ENCODE measurements around the gene BEST4. TPM values are rescaled to one million over a fixed set of nuclear protein-coding genes. Genes with fewer than 3 reads are reported as not detected.
A peak's percentile ranks its signal among the peaks of the same experiment; 100 is the strongest.

BEST4 gene
- total and polyA plus RNA-seq, 2 of the 13 experiments (the other 11 are each of a cell fraction or from before 2014, with no cell fraction given) = 0.77 to 1.4 TPM

GRCh38 chr1:44819608-44820327 lies 31.8 kb upstream of the BEST4 start (continued):
- TF ChIP-seq ZNF580 (CRISPR knock-in tag; IDR thresholded peaks at IDR 0.05; ENCODE audit: borderline replicate concordance, low read depth) (peak; percentile 72; the same call in 1 of the 2 replicates), POLR2AphosphoS5 (IDR thresholded peaks at IDR 0.05; ENCODE audit: low read depth, low read length) (peak; percentile 100), RCOR2 (CRISPR knock-in tag; IDR thresholded peaks at IDR 0.05) (peak; percentile 49; the same call in 1 of the 2 replicates), ZNF318 (CRISPR knock-in tag; IDR thresholded peaks at IDR 0.05) (no peak; the same call in 1 of the 2 replicates), CBX5 (CRISPR knock-in tag; IDR thresholded peaks at IDR 0.05; ENCODE audit: borderline replicate concordance) (peak; percentile 11; the same call in 1 of the 2 replicates), ZIK1 (CRISPR knock-in tag; IDR thresholded peaks at IDR 0.05; ENCODE audit: borderline replicate concordance, low read depth) (no peak), ZNF510 (CRISPR knock-in tag; IDR thresholded peaks at IDR 0.05; ENCODE audit: low read depth) (no peak), ZNF30 (CRISPR knock-in tag; IDR thresholded peaks at IDR 0.05) (no peak), THAP11 (CRISPR knock-in tag; IDR thresholded peaks at IDR 0.05) (peak; percentile 67; the same call in 1 of the 2 replicates), GABPA (IDR thresholded peaks at IDR 0.05; ENCODE audit: low read depth, low read length) (no peak), GABPA (CRISPR knock-in tag; IDR thresholded peaks at IDR 0.05; ENCODE audit: low read depth) (peak; percentile 71), LCORL (IDR thresholded peaks at IDR 0.05) (no peak), LCORL (CRISPR knock-in tag; IDR thresholded peaks at IDR 0.05) (0 out of 2 replicates have a peak, but pooled peaks have one; percentile 7), HNRNPH1 (optimal IDR thresholded peaks at IDR 0.05; ENCODE audit: low read depth, low read length) (no peak), SIN3A (IDR thresholded peaks at IDR 0.05; ENCODE audit: borderline replicate concordance, low read depth, low read length) (peak; percentile 75; the same call in 1 of the 2 replicates), MEIS2 (CRISPR knock-in tag; IDR thresholded peaks at IDR 0.05) (no peak), ZNF143 (CRISPR knock-in tag; IDR thresholded peaks at IDR 0.05) (peak; percentile 97), STAT5B (CRISPR knock-in tag; IDR thresholded peaks at IDR 0.05) (peak; percentile 86), ZMYM4 (CRISPR knock-in tag; IDR thresholded peaks at IDR 0.05) (peak; percentile 73), SYNCRIP (IDR thresholded peaks at IDR 0.05; ENCODE audit: insufficient read depth, low read depth, low read length) (no peak)
- TF ChIP-seq, protein P1, sequence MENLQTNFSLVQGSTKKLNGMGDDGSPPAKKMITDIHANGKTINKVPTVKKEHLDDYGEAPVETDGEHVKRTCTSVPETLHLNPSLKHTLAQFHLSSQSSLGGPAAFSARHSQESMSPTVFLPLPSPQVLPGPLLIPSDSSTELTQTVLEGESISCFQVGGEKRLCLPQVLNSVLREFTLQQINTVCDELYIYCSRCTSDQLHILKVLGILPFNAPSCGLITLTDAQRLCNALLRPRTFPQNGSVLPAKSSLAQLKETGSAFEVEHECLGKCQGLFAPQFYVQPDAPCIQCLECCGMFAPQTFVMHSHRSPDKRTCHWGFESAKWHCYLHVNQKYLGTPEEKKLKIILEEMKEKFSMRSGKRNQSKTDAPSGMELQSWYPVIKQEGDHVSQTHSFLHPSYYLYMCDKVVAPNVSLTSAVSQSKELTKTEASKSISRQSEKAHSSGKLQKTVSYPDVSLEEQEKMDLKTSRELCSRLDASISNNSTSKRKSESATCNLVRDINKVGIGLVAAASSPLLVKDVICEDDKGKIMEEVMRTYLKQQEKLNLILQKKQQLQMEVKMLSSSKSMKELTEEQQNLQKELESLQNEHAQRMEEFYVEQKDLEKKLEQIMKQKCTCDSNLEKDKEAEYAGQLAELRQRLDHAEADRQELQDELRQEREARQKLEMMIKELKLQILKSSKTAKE (CRISPR knock-in tag; IDR thresholded peaks at IDR 0.05; ENCODE audit: borderline replicate concordance) = no peak

Data from HepG2 (cell line).